K562 (cell line): Measurements from ENCODE around the gene JUNB. TPM values are rescaled to one million over a fixed set of nuclear protein-coding genes. Genes with fewer than 3 reads are reported as not detected.

Experiments
- BRD4 ChIP-seq: fragments of 200-600 bp; sonication (generic); IDR thresholded peaks from 2 replicates; pipeline ENCODE4 v1.6.1; 2017; ENCODE audit warnings: inconsistent platforms
- CAMTA2 ChIP-seq: fragments of 250-450 bp; sonication (Bioruptor Pico); conservative IDR thresholded peaks from 2 replicates; pipeline ENCODE4 v1.5.1; 2022
- CHD1 ChIP-seq: fragments of 200-600 bp; sonication (generic); IDR thresholded peaks from one replicate; pipeline ENCODE4 v1.6.1; 2012; ENCODE audit warnings: mild to moderate bottlenecking, moderate library complexity, low read length, inconsistent platforms
- CREB1 ChIP-seq, 2 experiments: sonication (generic) in 1 of 2; formaldehyde crosslinking in 1 of 2; IDR thresholded peaks; 2 replicates each; pipeline versions ENCODE4 v1.6.1 to v1.8.0; 2012 to 2022; ENCODE audit warnings: inconsistent platforms in 1 of 2, mild to moderate bottlenecking in 1 of 2, missing genetic modification reagents in 1 of 2, moderate library complexity in 1 of 2
- CTBP1 ChIP-seq: fragments of 450-650 bp; IDR thresholded peaks from 2 replicates; pipeline ENCODE4 v1.6.1; 2016; ENCODE audit warnings: borderline replicate concordance
- CTCF ChIP-seq, 3 experiments: IDR thresholded peaks in 2 of 3; conservative IDR thresholded peaks in 1 of 3; 2 replicates each; pipeline ENCODE4 v1.5.1; 2011 to 2012; ENCODE audit warnings: low read length in 3 of 3, mild to moderate bottlenecking in 3 of 3, control low read depth in 2 of 3, improper control_type of control experiment in 1 of 3, inconsistent platforms in 1 of 3, low read depth in 1 of 3, mixed read lengths in 1 of 3, moderate library complexity in 1 of 3; ENCODE audit not compliant: insufficient read depth in 2 of 3
- ETS2 ChIP-seq: IDR thresholded peaks from 2 replicates; pipeline ENCODE4 v1.6.1; 2016; ENCODE audit warnings: borderline replicate concordance, missing genetic modification characterization, mild to moderate bottlenecking, moderate library complexity, missing compliant biosample characterization; ENCODE audit not compliant: poor library complexity, severe bottlenecking
- FOXA1 ChIP-seq: fragments of 450-650 bp; IDR thresholded peaks from 2 replicates; pipeline ENCODE4 v1.6.1; 2016; ENCODE audit warnings: mild to moderate bottlenecking, borderline replicate concordance
- HEY1 ChIP-seq: fragments of 250-450 bp; sonication (Bioruptor Pico); IDR thresholded peaks from 2 replicates; pipeline ENCODE4 v1.5.0; 2020; ENCODE audit warnings: mild to moderate bottlenecking, moderate library complexity, borderline replicate concordance
- HIVEP1 ChIP-seq: fragments of 250-450 bp; sonication (Bioruptor Pico); IDR thresholded peaks from 2 replicates; pipeline ENCODE4 v1.4.0; 2020; ENCODE audit warnings: mild to moderate bottlenecking
- HMGXB4 ChIP-seq: sonication (generic); formaldehyde crosslinking; IDR thresholded peaks from 2 replicates; pipeline ENCODE4 v1.8.1; 2023; ENCODE audit warnings: mild to moderate bottlenecking, missing genetic modification reagents
- NCOA6 ChIP-seq: fragments of 450-650 bp; IDR thresholded peaks from 2 replicates; pipeline ENCODE4 v1.6.1; 2017; ENCODE audit warnings: mild to moderate bottlenecking
- POLR2B ChIP-seq: fragments of 450-650 bp; IDR thresholded peaks from 2 replicates; pipeline ENCODE4 v1.6.1; 2018; ENCODE audit warnings: low read depth; ENCODE audit not compliant: partially characterized antibody
- RBFOX2 ChIP-seq: fragments of 200-400 bp; formaldehyde crosslinking; IDR thresholded peaks from 2 replicates; pipeline ENCODE4 v1.6.1; 2017; ENCODE audit warnings: low read depth, mild to moderate bottlenecking, low read length, moderate library complexity
- RERE ChIP-seq: sonication (generic); formaldehyde crosslinking; IDR thresholded peaks from 2 replicates; pipeline ENCODE4 v1.8.0; 2023; ENCODE audit warnings: missing genetic modification reagents, mild to moderate bottlenecking, borderline replicate concordance
- WHSC1 ChIP-seq: IDR thresholded peaks from one replicate; pipeline ENCODE4 v1.6.1; 2012; ENCODE audit warnings: low read length, control low read depth, inconsistent platforms
- XRCC4 ChIP-seq: IDR thresholded peaks from one replicate; pipeline ENCODE4 v1.6.1; 2011; ENCODE audit not compliant: insufficient read depth, insufficient read length; ENCODE audit errors: extremely low read depth
- ZFPM2 ChIP-seq: fragments of 250-450 bp; sonication (Bioruptor Pico); IDR thresholded peaks from 2 replicates; pipeline ENCODE4 v1.5.1; 2022; ENCODE audit warnings: mild to moderate bottlenecking
- ZSCAN29 ChIP-seq: fragments of 450-650 bp; IDR thresholded peaks from 2 replicates; pipeline ENCODE4 v1.6.1; 2017
- polyA plus RNA-seq, 8 experiments: library from polyadenylated mRNA; depleted of rRNA in 4 of 8; stranded (reverse) in 5 of 8; unstranded in 3 of 8; fragments of >200 nt; fragmentation: Nextera tagmentation in 2 of 8; fragmentation: Illumina TruSeq in 1 of 8; extraction: Ambion mirVana in 2 of 8; extraction: Trizol in 1 of 8; gene quantifications; 2 replicates each; pipeline versions ENCODE4 v1.2.1 to v1.2.3, GENCODE V29; 2011 to 2014; ENCODE audit warnings: inconsistent platforms in 1 of 8, missing spikeins in 1 of 8
- total RNA-seq, 7 experiments: library from RNA; depleted of rRNA in 6 of 7; stranded (reverse); fragments of >200 nt in 6 of 7; fragmentation: Illumina TruSeq in 2 of 7; extraction: Trizol in 2 of 7; gene quantifications; 2 replicates each; pipeline versions ENCODE4 v1.2.1 to v1.2.3, GENCODE V29; 2011 to 2021; ENCODE audit warnings: low replicate concordance in 1 of 7

The JUNB gene
- total and polyA plus RNA-seq, 9 of the 15 experiments (the other 6 are each of a cell fraction or from before 2014, with no cell fraction given), result 0.23 to 88.1 (median 13.1) TPM

- no peak for TF ChIP-seq WHSC1
- TF ChIP-seq CAMTA2, result no peak
- TF ChIP-seq RERE (CRISPR knock-in tag), result 0 out of 2 replicates have a peak, but pooled peaks have one; percentile 51
- 0 out of 6 replicates have a peak, but pooled peaks of 1 of the 3 experiments have one; percentile 15 for TF ChIP-seq CTCF (IDR thresholded peaks at IDR 0.05 in 2 of 3, conservative IDR thresholded peaks at IDR 0.05 in 1 of 3; ENCODE audit: insufficient read depth in 2 of 3, low read depth in 1 of 3, low read length in 3 of 3)
- TF ChIP-seq ETS2 (tag), result no peak
- no peak for TF ChIP-seq FOXA1
- TF ChIP-seq BRD4, result no peak
- peak; percentile 71; the same call in 1 of the 2 replicates for TF ChIP-seq NCOA6
- no peak for TF ChIP-seq POLR2B
- no peak for TF ChIP-seq XRCC4
- no peak for TF ChIP-seq ZSCAN29
- TF ChIP-seq CTBP1, result peak; percentile 59; the same call in 1 of the 2 replicates
- TF ChIP-seq HIVEP1, result no peak
- no peak for TF ChIP-seq ZFPM2 (CRISPR knock-in tag)
- TF ChIP-seq HMGXB4 (CRISPR knock-in tag), result no peak
- TF ChIP-seq HEY1 (CRISPR knock-in tag), result no peak
- TF ChIP-seq CREB1 (IDR thresholded peaks at IDR 0.05), result no peak
- no peak for TF ChIP-seq CREB1 (CRISPR knock-in tag; IDR thresholded peaks at IDR 0.05)
- peak; percentile 36; the same call in 1 of the 2 replicates for TF ChIP-seq RBFOX2
- TF ChIP-seq CHD1, result no peak
Observed at GRCh38 chr19:12833738-12834565, 42.7 kb downstream of the JUNB start (continued).
